Bronchial epithelial cell (primary cell): ENCODE results near the gene SPATA32. TPM values are rescaled to one million over a fixed set of nuclear protein-coding genes. Genes with fewer than 3 reads are reported as not detected.
A peak's percentile ranks its signal among the peaks of the same experiment; 100 is the strongest.

Experiments
- DNase-seq: peaks from one replicate; pipeline ENCODE4 v3.0.0-alpha.2; 2010; ENCODE audit warnings: low read depth
- FAIRE-seq: peaks from 2 replicates; lab custom pipeline; 2011; peaks lifted over from hg19 to GRCh38; lab: Jason Lieb, UNC
- H3K27me3 ChIP-seq: 2 replicates; pipeline ENCODE4 v1.5.1; 2011; ENCODE audit warnings: low read length; ENCODE audit not compliant: control insufficient read depth, insufficient read depth
- H3K36me3 ChIP-seq: 2 replicates; pipeline ENCODE4 v1.5.1; 2011; ENCODE audit warnings: low read length; ENCODE audit not compliant: control insufficient read depth, insufficient read depth
- H3K4me3 ChIP-seq: 2 replicates; pipeline ENCODE4 v1.5.1; 2011; ENCODE audit warnings: mild to moderate bottlenecking, low read depth, low read length, control low read depth
- total RNA-seq: library from RNA; depleted of rRNA; stranded (reverse); fragments of >200 nt; gene quantifications from 2 replicates; pipeline ENCODE4 v1.2.1, GENCODE V29; 2014
- TF ChIP-seq, protein P1 (sequence below): IDR thresholded peaks from 2 replicates; pipeline ENCODE4 v1.5.1; 2011; ENCODE audit warnings: mild to moderate bottlenecking, moderate library complexity, low read length, control low read depth, inconsistent platforms; ENCODE audit not compliant: insufficient read depth, severe bottlenecking

The SPATA32 gene
- total RNA-seq, 1 donor from 2014 or later = under 0.01 TPM

DNA sequence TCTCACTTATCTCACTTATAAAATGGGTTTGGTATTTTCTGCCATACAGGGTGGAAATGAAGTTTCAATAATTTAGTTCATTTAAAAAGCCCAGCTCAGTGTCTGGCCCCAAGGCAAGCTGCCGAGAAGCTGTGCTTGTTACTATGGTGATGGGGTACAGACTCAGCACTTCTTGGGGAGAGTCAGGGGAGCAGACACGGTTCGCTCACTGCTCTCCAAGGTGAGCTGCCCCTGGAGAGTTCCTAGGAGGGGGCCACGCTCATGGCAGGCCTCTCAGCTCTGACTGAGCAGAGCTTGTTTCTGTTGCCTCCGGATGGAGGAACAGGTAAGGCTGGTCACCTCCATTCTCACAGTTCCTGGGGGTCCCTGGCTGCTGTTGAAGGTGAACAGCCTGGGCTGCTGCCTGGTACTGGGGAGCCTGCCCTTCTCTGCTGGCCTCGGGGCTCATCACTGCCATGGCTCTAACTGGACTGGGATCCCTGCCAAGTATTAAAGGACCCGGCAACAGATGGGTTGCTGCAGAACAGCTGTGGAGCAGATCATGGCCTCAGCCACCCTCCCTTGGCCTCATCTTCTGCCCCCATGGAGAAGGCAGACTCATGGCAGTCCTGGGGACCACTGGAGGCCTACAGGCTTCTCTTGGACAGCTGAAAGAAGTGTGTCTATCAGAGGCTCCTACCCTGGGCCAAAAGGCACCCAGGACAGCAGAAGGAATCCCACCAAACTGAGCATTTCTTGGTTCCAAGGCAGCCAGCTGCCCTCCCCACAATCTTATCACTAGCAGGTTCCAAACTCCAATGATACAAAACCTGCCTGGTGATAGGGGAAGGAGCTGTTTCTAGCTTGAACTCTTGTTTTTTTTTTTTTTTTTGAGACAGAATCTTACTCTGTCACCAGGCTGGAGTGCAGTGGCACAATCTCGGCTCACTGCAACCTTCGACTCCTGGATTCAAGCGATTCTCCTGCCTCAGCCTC lies 25.9 kb upstream of the SPATA32 start:
- Histone ChIP-seq H3K4me3 (no peak overlapping the region), H3K27me3 (no peaks in the 10 kb centered on the region), H3K36me3 (peaks cover 37% of the 10 kb centered on the region)
- TF ChIP-seq, protein P1, sequence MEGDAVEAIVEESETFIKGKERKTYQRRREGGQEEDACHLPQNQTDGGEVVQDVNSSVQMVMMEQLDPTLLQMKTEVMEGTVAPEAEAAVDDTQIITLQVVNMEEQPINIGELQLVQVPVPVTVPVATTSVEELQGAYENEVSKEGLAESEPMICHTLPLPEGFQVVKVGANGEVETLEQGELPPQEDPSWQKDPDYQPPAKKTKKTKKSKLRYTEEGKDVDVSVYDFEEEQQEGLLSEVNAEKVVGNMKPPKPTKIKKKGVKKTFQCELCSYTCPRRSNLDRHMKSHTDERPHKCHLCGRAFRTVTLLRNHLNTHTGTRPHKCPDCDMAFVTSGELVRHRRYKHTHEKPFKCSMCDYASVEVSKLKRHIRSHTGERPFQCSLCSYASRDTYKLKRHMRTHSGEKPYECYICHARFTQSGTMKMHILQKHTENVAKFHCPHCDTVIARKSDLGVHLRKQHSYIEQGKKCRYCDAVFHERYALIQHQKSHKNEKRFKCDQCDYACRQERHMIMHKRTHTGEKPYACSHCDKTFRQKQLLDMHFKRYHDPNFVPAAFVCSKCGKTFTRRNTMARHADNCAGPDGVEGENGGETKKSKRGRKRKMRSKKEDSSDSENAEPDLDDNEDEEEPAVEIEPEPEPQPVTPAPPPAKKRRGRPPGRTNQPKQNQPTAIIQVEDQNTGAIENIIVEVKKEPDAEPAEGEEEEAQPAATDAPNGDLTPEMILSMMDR = no peak
- DNase-seq = no peak
- no peak for FAIRE-seq

DNA sequence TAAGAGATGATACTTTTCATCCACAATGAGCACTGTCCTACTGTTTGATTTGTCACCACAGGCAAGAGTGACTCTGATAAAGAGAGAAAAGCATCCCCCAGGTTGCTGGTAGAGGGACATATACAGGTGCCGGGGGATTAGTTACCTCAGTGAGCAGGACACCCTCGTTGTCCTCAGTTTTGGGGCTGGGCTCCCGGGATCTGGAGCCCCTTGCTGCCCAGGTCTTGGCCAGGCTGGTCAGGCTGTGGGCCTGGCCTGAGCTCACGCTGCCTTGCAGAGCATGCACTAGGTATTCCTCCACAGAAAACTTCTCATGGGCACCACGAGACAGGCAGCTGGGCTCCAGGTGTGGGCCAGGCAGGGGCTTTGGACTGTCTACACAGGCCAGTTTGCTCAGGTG lies 24.4 kb upstream of the SPATA32 start:
- Histone ChIP-seq H3K27me3 (no peaks in the 10 kb centered on the region), H3K36me3 (peaks cover 41% of the 10 kb centered on the region), H3K4me3 (no peak overlapping the region)
- TF ChIP-seq, protein P1 = no peak
- FAIRE-seq (no peak), DNase-seq (no peak)

DNA sequence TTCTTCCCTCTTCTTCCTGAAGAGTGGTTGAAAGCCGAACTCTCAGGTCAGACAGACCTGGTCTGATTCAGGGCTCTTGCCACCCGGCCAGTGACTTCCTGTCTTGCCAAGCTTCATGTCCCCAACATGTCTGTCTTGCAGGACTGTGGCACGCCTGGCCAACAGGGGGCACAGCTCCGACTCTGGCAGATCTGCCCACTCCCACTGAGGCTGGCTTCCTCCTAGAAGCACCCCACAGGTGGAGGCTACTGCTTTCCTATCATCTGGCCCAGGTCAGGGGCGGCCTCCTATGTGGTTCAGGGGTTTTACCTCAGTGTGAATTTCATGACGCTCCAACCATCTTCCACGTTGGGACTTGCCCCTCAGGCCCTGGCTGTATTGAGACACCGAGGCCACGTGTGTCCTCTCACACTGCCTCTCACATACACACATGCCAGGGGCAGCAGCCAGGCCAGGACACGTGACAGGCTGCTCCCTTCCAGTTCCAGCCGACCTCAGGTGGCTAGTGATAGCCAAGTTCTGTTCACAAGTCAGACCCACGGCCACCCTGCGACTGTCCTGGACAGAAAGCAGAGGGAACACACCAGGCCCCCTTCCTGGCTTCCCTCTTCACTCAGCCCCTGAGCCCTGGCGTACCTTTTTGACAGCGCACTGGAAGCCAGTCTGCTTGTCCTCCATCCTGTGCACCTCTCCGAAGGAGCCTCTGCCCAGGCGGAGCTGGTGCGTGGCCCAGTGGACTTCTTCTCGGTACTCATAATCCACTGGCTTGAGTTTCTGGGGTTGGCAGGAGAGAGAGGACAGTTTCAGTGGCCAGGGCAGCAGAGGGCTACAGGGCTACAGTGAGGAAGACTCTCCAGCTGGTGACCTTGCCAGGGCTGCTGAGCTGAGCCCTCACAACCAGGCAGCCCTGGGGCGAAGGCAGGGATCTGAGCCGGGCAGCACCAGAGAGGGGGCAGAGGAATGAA lies 22.6 kb upstream of the SPATA32 start:
- DNase-seq (peak; percentile 82), FAIRE-seq (no peak)
- Histone ChIP-seq H3K27me3 (no peaks in the 10 kb centered on the region), H3K36me3 (peaks cover 28% of the 10 kb centered on the region), H3K4me3 (no peak overlapping the region)
- TF ChIP-seq, protein P1 = peak; percentile 41

DNA sequence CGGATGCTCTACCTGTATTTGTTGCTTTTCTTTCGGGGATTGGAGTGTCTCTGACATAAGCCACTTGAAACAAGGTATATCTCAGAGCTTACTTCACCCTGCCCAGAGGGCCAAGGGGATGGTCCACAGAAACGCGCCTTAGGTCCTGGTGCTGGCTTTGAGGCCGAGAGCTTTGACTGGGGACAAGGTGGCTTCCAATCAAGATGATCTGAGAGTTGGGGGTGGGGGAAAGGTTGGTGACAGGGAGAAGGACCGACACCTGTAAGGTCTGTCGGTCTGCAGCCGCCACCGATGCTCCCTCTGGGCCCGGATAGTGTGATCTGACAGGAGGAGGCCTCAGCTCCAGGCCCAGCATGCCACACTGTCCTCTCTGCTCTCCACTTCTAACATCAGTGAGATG lies 21.8 kb upstream of the SPATA32 start:
- DNase-seq = no peak
- TF ChIP-seq, protein P1 = no peak
- no peak for FAIRE-seq
- Histone ChIP-seq H3K27me3 (no peaks in the 10 kb centered on the region), H3K36me3 (peaks cover 24% of the 10 kb centered on the region), H3K4me3 (no peak overlapping the region)

DNA sequence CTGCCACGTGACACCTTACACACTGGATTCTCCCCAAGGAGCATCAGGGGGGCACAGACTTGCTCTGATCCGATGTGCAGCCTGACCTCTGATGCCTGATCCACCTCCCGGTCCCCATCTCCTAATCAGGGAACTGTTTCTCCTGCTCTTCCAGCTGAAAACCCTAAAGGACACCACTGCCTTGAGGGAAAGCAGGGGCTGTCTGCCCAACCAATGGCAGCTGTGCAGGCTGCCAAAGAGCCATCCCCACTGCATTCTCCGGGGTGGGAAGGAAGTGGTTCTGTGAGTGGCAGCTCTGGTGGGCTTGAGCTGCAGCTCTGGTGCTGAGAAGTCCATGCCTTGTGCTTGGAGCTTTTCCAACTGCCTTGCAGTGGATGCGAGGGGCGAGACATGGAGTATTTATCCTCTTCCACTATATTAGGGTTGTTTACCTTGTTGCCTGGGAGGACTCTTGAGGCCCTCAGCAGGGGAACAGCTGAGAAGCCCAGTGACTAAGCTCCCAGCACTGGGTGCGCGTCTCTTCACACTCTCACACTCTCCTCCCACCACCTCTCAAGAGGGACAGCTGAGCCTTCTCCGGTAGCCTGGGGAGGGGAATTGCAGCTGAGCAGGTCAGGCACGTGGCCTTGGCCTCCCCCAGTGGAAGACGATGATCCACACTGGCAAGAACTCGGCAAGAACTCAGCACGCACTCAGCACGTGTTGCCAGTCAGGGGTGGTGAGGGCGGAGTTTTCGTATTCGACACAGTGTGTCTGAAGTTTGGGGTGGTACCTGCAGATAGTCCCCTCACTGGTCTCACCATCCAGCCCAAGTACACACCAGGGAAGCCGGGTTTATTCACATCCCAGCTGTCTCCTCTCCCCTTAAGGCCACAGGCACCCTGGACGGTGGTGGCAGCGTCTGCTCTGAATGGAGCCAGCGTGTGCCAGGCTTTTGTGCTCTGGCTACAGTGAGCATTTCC lies 21.1 kb upstream of the SPATA32 start:
- TF ChIP-seq, protein P1 = no peak
- FAIRE-seq (no peak), DNase-seq (no peak)
- H3K4me3 ChIP-seq = no peak overlapping the region
- peaks cover 24% of the 10 kb centered on the region for H3K36me3 ChIP-seq
- H3K27me3 ChIP-seq = no peaks in the 10 kb centered on the region
